Measurements from ENCODE around the gene RRP1. TPM values are rescaled to one million over a fixed set of nuclear protein-coding genes. Genes with fewer than 3 reads are reported as not detected.

Gene RRP1
- total RNA-seq, result 18.4 and 22.7 TPM in 2 replicates

GRCh38 chr21:43789276-43790009 lies at the start of gene RRP1:
RRP1 (plus strand) TSS chr21:43789577; CDS start chr21:43789630, 53 bp downstream.

GRCh38 chr21:43775795-43776430 lies 13.5 kb upstream of the RRP1 start, which contains the start of gene CSTB:
CSTB (minus strand) TSS chr21:43776308; CDS start chr21:43776269, 39 bp downstream.

Other genes with a start within 250 kb of the RRP1 start
- 2.0 and 4.3 TPM in 2 replicates for gene HSF2BP, start 130.1 kb upstream of the RRP1 start, total RNA-seq
- gene RRP1B, start 130.0 kb upstream of the RRP1 start, total RNA-seq, result 24.6 and 28.8 TPM in 2 replicates
- gene PDXK, start 70.4 kb upstream of the RRP1 start, total RNA-seq, result 64.1 and 85.0 TPM in 2 replicates
- 8.9 and 13.9 TPM in 2 replicates for gene CSTB, start 13.3 kb upstream of the RRP1 start, total RNA-seq
- gene AGPAT3, start 75.6 kb downstream of the RRP1 start, total RNA-seq, result 26.6 and 48.9 TPM in 2 replicates
- 16.1 and 21.8 TPM in 2 replicates for gene TRAPPC10, start 222.7 kb downstream of the RRP1 start, total RNA-seq

Measured in endothelial cell of coronary artery (primary cell).